ENCODE results near the gene TMEM168.

GRCh38 chr7:112744818-112745217, 45.4 kb downstream of the TMEM168 start:
- no peak for TF ChIP-seq CTCF (IDR thresholded peaks at IDR 0.05; ENCODE audit: borderline replicate concordance, extremely low read depth, low read length, poor library complexity, severe bottlenecking)
- no peak for TF ChIP-seq EZH2 (IDR thresholded peaks at IDR 0.05; ENCODE audit: borderline replicate concordance, low read depth, low read length, severe bottlenecking)

Data from DND-41 (cell line).